ENCODE results near the gene RPL38.

RPL38 gene

GRCh38 chr17:74192950-74193781 lies 10.3 kb upstream of the RPL38 start:
- FAIRE-seq (no peak), DNase-seq (ENCODE audit: insufficient read length, low spot score) (no peak)
- no peak for TF ChIP-seq POU2F2 (IDR thresholded peaks at IDR 0.05; ENCODE audit: low read depth, low read length)
- TF ChIP-seq POLR2A (IDR thresholded peaks at IDR 0.05; ENCODE audit: low read depth, low read length), result no peak
- no peak for TF ChIP-seq POLR2AphosphoS5 (IDR thresholded peaks at IDR 0.05; ENCODE audit: low read depth, low read length)
- no peak for TF ChIP-seq TAF1 (IDR thresholded peaks at IDR 0.05; ENCODE audit: low read depth, low read length)
- TF ChIP-seq PAX5 (IDR thresholded peaks at IDR 0.05; ENCODE audit: insufficient read depth, low read length, severe bottlenecking), result no peak
- TF ChIP-seq SPI1 (IDR thresholded peaks at IDR 0.05; ENCODE audit: low read depth, low read length), result no peak

GRCh38 chr17:74194682-74195081 lies 8.8 kb upstream of the RPL38 start:
- TF ChIP-seq SPI1 (IDR thresholded peaks at IDR 0.05; ENCODE audit: low read depth, low read length), result no peak
- no peak for TF ChIP-seq POU2F2 (IDR thresholded peaks at IDR 0.05; ENCODE audit: low read depth, low read length)
- no peak for TF ChIP-seq PAX5 (IDR thresholded peaks at IDR 0.05; ENCODE audit: insufficient read depth, low read length, severe bottlenecking)
- no peak for TF ChIP-seq POLR2A (IDR thresholded peaks at IDR 0.05; ENCODE audit: low read depth, low read length)
- no peak for TF ChIP-seq POLR2AphosphoS5 (IDR thresholded peaks at IDR 0.05; ENCODE audit: low read depth, low read length)
- TF ChIP-seq TAF1 (IDR thresholded peaks at IDR 0.05; ENCODE audit: low read depth, low read length), result no peak
- no peak for FAIRE-seq

GRCh38 chr17:74196541-74197317 lies 6.7 kb upstream of the RPL38 start:
- FAIRE-seq (no peak), DNase-seq (ENCODE audit: insufficient read length, low spot score) (no peak)
- TF ChIP-seq POU2F2 (IDR thresholded peaks at IDR 0.05; ENCODE audit: low read depth, low read length), result no peak
- no peak for TF ChIP-seq SPI1 (IDR thresholded peaks at IDR 0.05; ENCODE audit: low read depth, low read length)
- TF ChIP-seq POLR2A (IDR thresholded peaks at IDR 0.05; ENCODE audit: low read depth, low read length), result no peak
- TF ChIP-seq POLR2AphosphoS5 (IDR thresholded peaks at IDR 0.05; ENCODE audit: low read depth, low read length), result no peak
- TF ChIP-seq PAX5 (IDR thresholded peaks at IDR 0.05; ENCODE audit: insufficient read depth, low read length, severe bottlenecking), result no peak
- no peak for TF ChIP-seq TAF1 (IDR thresholded peaks at IDR 0.05; ENCODE audit: low read depth, low read length)

More at GRCh38 chr17:74194682-74195081, 8.8 kb upstream of the RPL38 start:
- no peak for DNase-seq (ENCODE audit: insufficient read length, low spot score)

- FAIRE-seq (no peak), DNase-seq (ENCODE audit: insufficient read length, low spot score) (no peak)
- TF ChIP-seq POU2F2 (IDR thresholded peaks at IDR 0.05; ENCODE audit: low read depth, low read length) (no peak), TAF1 (IDR thresholded peaks at IDR 0.05; ENCODE audit: low read depth, low read length) (no peak), SPI1 (IDR thresholded peaks at IDR 0.05; ENCODE audit: low read depth, low read length) (no peak), POLR2AphosphoS5 (IDR thresholded peaks at IDR 0.05; ENCODE audit: low read depth, low read length) (no peak), POLR2A (IDR thresholded peaks at IDR 0.05; ENCODE audit: low read depth, low read length) (no peak), PAX5 (IDR thresholded peaks at IDR 0.05; ENCODE audit: insufficient read depth, low read length, severe bottlenecking) (no peak)
Measured at GRCh38 chr17:74197801-74198200, 5.7 kb upstream of the RPL38 start.

GRCh38 chr17:74198694-74199093 lies 4.8 kb upstream of the RPL38 start:
- TF ChIP-seq SPI1 (IDR thresholded peaks at IDR 0.05; ENCODE audit: low read depth, low read length) (no peak), POU2F2 (IDR thresholded peaks at IDR 0.05; ENCODE audit: low read depth, low read length) (no peak), PAX5 (IDR thresholded peaks at IDR 0.05; ENCODE audit: insufficient read depth, low read length, severe bottlenecking) (no peak), TAF1 (IDR thresholded peaks at IDR 0.05; ENCODE audit: low read depth, low read length) (no peak), POLR2AphosphoS5 (IDR thresholded peaks at IDR 0.05; ENCODE audit: low read depth, low read length) (no peak), POLR2A (IDR thresholded peaks at IDR 0.05; ENCODE audit: low read depth, low read length) (no peak)
- DNase-seq (ENCODE audit: insufficient read length, low spot score) (no peak), FAIRE-seq (no peak)

- DNase-seq (ENCODE audit: insufficient read length, low spot score), result peak; percentile 75
- FAIRE-seq, result peak; percentile 85
- no peak for TF ChIP-seq POLR2A (IDR thresholded peaks at IDR 0.05; ENCODE audit: low read depth, low read length)
- TF ChIP-seq POLR2AphosphoS5 (IDR thresholded peaks at IDR 0.05; ENCODE audit: low read depth, low read length), result no peak
Measured at GRCh38 chr17:74199306-74200092, 4.0 kb upstream of the RPL38 start.

- no peak for FAIRE-seq
- TF ChIP-seq POLR2A (IDR thresholded peaks at IDR 0.05; ENCODE audit: low read depth, low read length) (no peak), POU2F2 (IDR thresholded peaks at IDR 0.05; ENCODE audit: low read depth, low read length) (no peak), TAF1 (IDR thresholded peaks at IDR 0.05; ENCODE audit: low read depth, low read length) (no peak), POLR2AphosphoS5 (IDR thresholded peaks at IDR 0.05; ENCODE audit: low read depth, low read length) (no peak), PAX5 (IDR thresholded peaks at IDR 0.05; ENCODE audit: insufficient read depth, low read length, severe bottlenecking) (no peak), SPI1 (IDR thresholded peaks at IDR 0.05; ENCODE audit: low read depth, low read length) (no peak)
- no peak for DNase-seq (ENCODE audit: insufficient read length, low spot score)
Measured at GRCh38 chr17:74200112-74200511, 3.4 kb upstream of the RPL38 start.

GRCh38 chr17:74201250-74201649 lies 2.2 kb upstream of the RPL38 start:
- no peak for DNase-seq (ENCODE audit: insufficient read length, low spot score)

More at GRCh38 chr17:74201250-74201649, 2.2 kb upstream of the RPL38 start:
- FAIRE-seq, result no peak
- TF ChIP-seq SPI1 (IDR thresholded peaks at IDR 0.05; ENCODE audit: low read depth, low read length) (no peak), PAX5 (IDR thresholded peaks at IDR 0.05; ENCODE audit: insufficient read depth, low read length, severe bottlenecking) (no peak), POLR2AphosphoS5 (IDR thresholded peaks at IDR 0.05; ENCODE audit: low read depth, low read length) (no peak), TAF1 (IDR thresholded peaks at IDR 0.05; ENCODE audit: low read depth, low read length) (no peak), POU2F2 (IDR thresholded peaks at IDR 0.05; ENCODE audit: low read depth, low read length) (no peak), POLR2A (IDR thresholded peaks at IDR 0.05; ENCODE audit: low read depth, low read length) (no peak)
